ENCODE measurements around the gene ARHGAP35. TPM values are rescaled to one million over a fixed set of nuclear protein-coding genes. Genes with fewer than 3 reads are reported as not detected.

Gene ARHGAP35
- total RNA-seq, result 10 to 100 TPM; 26.0 to 49.4 (median 42.9) TPM
- polyA plus RNA-seq, result 10 to 100 TPM in 1 of 3 donors, 1 to 10 TPM in 2; 2.3 to 10.8 (median 3.0) TPM
- long read RNA-seq, donor 1, full-length matches to known transcripts, result 7 of 13 reads
- long read RNA-seq, donor 1, partial matches to known transcripts, result 6 of 13 reads
- long read RNA-seq, donor 1, other reads (novel, unspliced or antisense), result 0 of 13 reads
- long read RNA-seq, donor 2, full-length matches to known transcripts, result 6 of 6 reads
- long read RNA-seq, donor 2, partial matches to known transcripts, result 0 of 6 reads
- long read RNA-seq, donor 2, other reads (novel, unspliced or antisense), result 0 of 6 reads

- TF ChIP-seq, protein P1, sequence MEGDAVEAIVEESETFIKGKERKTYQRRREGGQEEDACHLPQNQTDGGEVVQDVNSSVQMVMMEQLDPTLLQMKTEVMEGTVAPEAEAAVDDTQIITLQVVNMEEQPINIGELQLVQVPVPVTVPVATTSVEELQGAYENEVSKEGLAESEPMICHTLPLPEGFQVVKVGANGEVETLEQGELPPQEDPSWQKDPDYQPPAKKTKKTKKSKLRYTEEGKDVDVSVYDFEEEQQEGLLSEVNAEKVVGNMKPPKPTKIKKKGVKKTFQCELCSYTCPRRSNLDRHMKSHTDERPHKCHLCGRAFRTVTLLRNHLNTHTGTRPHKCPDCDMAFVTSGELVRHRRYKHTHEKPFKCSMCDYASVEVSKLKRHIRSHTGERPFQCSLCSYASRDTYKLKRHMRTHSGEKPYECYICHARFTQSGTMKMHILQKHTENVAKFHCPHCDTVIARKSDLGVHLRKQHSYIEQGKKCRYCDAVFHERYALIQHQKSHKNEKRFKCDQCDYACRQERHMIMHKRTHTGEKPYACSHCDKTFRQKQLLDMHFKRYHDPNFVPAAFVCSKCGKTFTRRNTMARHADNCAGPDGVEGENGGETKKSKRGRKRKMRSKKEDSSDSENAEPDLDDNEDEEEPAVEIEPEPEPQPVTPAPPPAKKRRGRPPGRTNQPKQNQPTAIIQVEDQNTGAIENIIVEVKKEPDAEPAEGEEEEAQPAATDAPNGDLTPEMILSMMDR (IDR thresholded peaks at IDR 0.05 in 8 of 11, conservative IDR thresholded peaks at IDR 0.05 in 3 of 11), result peak in 1 of 11 experiments; percentile 4
- no peak for TF ChIP-seq POLR2A (IDR thresholded peaks at IDR 0.05)
- no peak for TF ChIP-seq POLR2AphosphoS5 (IDR thresholded peaks at IDR 0.05)
- WGBS, 5 donors, result 0 to 2% (median 1%) methylated on average over 23 to 75 of the region's 91 CpGs
- Histone ChIP-seq H3K27ac (peak within 1 kb of the TSS; percentile 85 to 99 (median 96)), H3K27me3 (replicated peaks in 1 of 7) (no peaks in the 10 kb centered on the region), H3K4me1 (peaks cover 30 to 72% (median 57%) of the 10 kb centered on the region in 6 donors), H3K36me3 (peaks cover 0 to 6% (median 0%) of the 10 kb centered on the region in 6 donors), H3K9me3 (no peaks in the 10 kb centered on the region), H3K4me3 (peak within 1 kb of the TSS; percentile 77 to 96 (median 92))
- DNase-seq, result peak; percentile 93
- intact Hi-C loops (cut with DNase I; ENCODE audit: low total_unique reads), result loop anchor here (5.0 kb wide), 1 partner anchor 126 kb away; no protein-coding TSS in a partner anchor
These were observed at the start of gene ARHGAP35 for GRCh38 chr19:46860846-46861690. ARHGAP35 (plus strand) TSS chr19:46860997; CDS start chr19:46918676, 57,679 bp downstream.

GRCh38 chr19:46812977-46813838 is 47.6 kb upstream of the ARHGAP35 start:
- no peaks in the 10 kb centered on the region for H3K27me3 ChIP-seq (replicated peaks in 1 of 7)
- H3K4me3 ChIP-seq, result no peak overlapping the region
- no peaks in the 10 kb centered on the region for H3K36me3 ChIP-seq
- peak overlapping the region in 6 of 8 donors; percentile 19 to 76 (median 66) for H3K27ac ChIP-seq
- no peak for DNase-seq
- 64 to 80% (median 79%) methylated on average over 23 to 24 of the region's 24 CpGs for WGBS, 5 donors
- intact Hi-C loops (cut with DNase I; ENCODE audit: low total_unique reads), result no loop called here
- peaks cover 0 to 23% (median 0%) of the 10 kb centered on the region in 6 donors for H3K4me1 ChIP-seq
- TF ChIP-seq POLR2AphosphoS5 (IDR thresholded peaks at IDR 0.05) (peak; percentile 23 to 80 (median 58)), POLR2A (IDR thresholded peaks at IDR 0.05) (no peak)
- no peaks in the 10 kb centered on the region for H3K9me3 ChIP-seq

- Histone ChIP-seq H3K27ac (peak overlapping the region in 6 of 8 donors; percentile 55 to 76 (median 66)), H3K9me3 (no peaks in the 10 kb centered on the region), H3K27me3 (replicated peaks in 1 of 7) (no peaks in the 10 kb centered on the region), H3K36me3 (no peaks in the 10 kb centered on the region), H3K4me1 (peaks cover 0 to 23% (median 0%) of the 10 kb centered on the region in 6 donors), H3K4me3 (no peak overlapping the region)
- intact Hi-C loops (cut with DNase I; ENCODE audit: low total_unique reads), result no loop called here
- peak; percentile 74 for DNase-seq
- 59 to 78% (median 74%) methylated on average over 7 of the region's 7 CpGs for WGBS, 5 donors
- TF ChIP-seq, protein P1 (IDR thresholded peaks at IDR 0.05 in 8 of 11, conservative IDR thresholded peaks at IDR 0.05 in 3 of 11), result no peak
- TF ChIP-seq POLR2AphosphoS5 (IDR thresholded peaks at IDR 0.05) (peak in 1 of 3 donors; percentile 60), POLR2A (IDR thresholded peaks at IDR 0.05) (no peak)
These were observed 46.9 kb upstream of the ARHGAP35 start for GRCh38 chr19:46813839-46814358.
